Endothelial cell of umbilical vein (primary cell): Measurements from ENCODE around the gene B4GALNT4. TPM values are rescaled to one million over a fixed set of nuclear protein-coding genes. Genes with fewer than 3 reads are reported as not detected.

Experiments used
- BruUV-seq: library from RNA; stranded (reverse); fragments of 400-500 nt; replicated peaks from 2 replicates; lab custom pipeline; 2021; lab: Mats Ljungman, UMichigan
- CTCF ChIA-PET: fragments of 300-600, 350-600 bp; sonication (Branson Sonifier 250); formaldehyde crosslinking; loops from one replicate; lab custom pipeline; 2021; ENCODE audit warnings: antibody characterized with exemption, inconsistent platforms; lab: Charles Lee
- POLR2A ChIA-PET: fragments of 300-600, 350-600 bp; sonication (Branson Sonifier 250); formaldehyde crosslinking; loops from one replicate; lab custom pipeline; 2021; ENCODE audit warnings: antibody characterized with exemption, inconsistent platforms; lab: Charles Lee
- DNase-seq: peaks from one replicate; pipeline ENCODE4 v3.0.0-alpha.2; 2011; ENCODE audit warnings: low read depth, low spot score
- FAIRE-seq: peaks from 2 replicates; lab custom pipeline; 2011; peaks lifted over from hg19 to GRCh38; lab: Jason Lieb, UNC
- H2AFZ ChIP-seq: 2 replicates; pipeline ENCODE4 v1.6.0; 2012; ENCODE audit warnings: low read depth, low read length, control low read depth, inconsistent platforms
- H3K27ac ChIP-seq: 2 replicates; pipeline ENCODE4 v1.5.1; 2011; ENCODE audit warnings: low read depth, mild to moderate bottlenecking, control low read depth, low read length, moderate library complexity; ENCODE audit not compliant: insufficient read depth
- H3K27me3 ChIP-seq, 2 experiments: 2 replicates each; pipeline versions ENCODE4 v1.6.0 to v1.6.1; 2011; ENCODE audit warnings: low read length in 2 of 2, mixed read lengths in 1 of 2; ENCODE audit not compliant: control insufficient read depth in 2 of 2, insufficient read depth in 2 of 2
- H3K36me3 ChIP-seq, 2 experiments: 2 replicates in 1 of 2; 3 replicates in 1 of 2; pipeline ENCODE4 v1.5.1; 2011; ENCODE audit warnings: low read length in 2 of 2, mild to moderate bottlenecking in 1 of 2, moderate library complexity in 1 of 2; ENCODE audit not compliant: control insufficient read depth in 2 of 2, insufficient read depth in 2 of 2; ENCODE audit errors: extremely low read depth in 1 of 2
- H3K4me1 ChIP-seq: 3 replicates; pipeline ENCODE4 v1.5.1; 2011; ENCODE audit warnings: mild to moderate bottlenecking, low read length; ENCODE audit not compliant: control insufficient read depth, insufficient read depth; ENCODE audit errors: extremely low read depth
- H3K4me2 ChIP-seq: 2 replicates; pipeline ENCODE4 v1.6.1; 2011; ENCODE audit warnings: low read length, control low read depth, mixed read lengths; ENCODE audit not compliant: insufficient read depth
- H3K4me3 ChIP-seq, 3 experiments: fragments of 200-600 bp in 1 of 3; sonication (generic), shearing (Covaris generic) in 1 of 3; replicated peaks in 1 of 3; 2 replicates each; pipeline ENCODE4 v1.5.1; 2011 to 2016; ENCODE audit warnings: control low read depth in 3 of 3, low read length in 3 of 3, mild to moderate bottlenecking in 2 of 3, inconsistent platforms in 1 of 3, low read depth in 1 of 3, moderate library complexity in 1 of 3; ENCODE audit not compliant: insufficient read depth in 1 of 3
- H3K79me2 ChIP-seq: 2 replicates; pipeline ENCODE4 v1.6.0; 2012; ENCODE audit warnings: low read length, inconsistent platforms; ENCODE audit not compliant: control insufficient read depth, insufficient read depth
- H3K9ac ChIP-seq: replicated peaks from 2 replicates; pipeline ENCODE3; 2011; ENCODE audit warnings: low read length, control low read depth; ENCODE audit not compliant: insufficient read depth; ENCODE audit errors: extremely low read depth
- H3K9me1 ChIP-seq: replicated peaks from 3 replicates; pipeline ENCODE4 v1.6.0; 2011; ENCODE audit warnings: mild to moderate bottlenecking, low read length; ENCODE audit not compliant: control insufficient read depth, insufficient read depth; ENCODE audit errors: extremely low read depth
- H3K9me3 ChIP-seq: replicated peaks from 2 replicates; pipeline ENCODE4 v1.5.1; 2012; ENCODE audit warnings: low read length, inconsistent platforms; ENCODE audit not compliant: control insufficient read depth, insufficient read depth
- H4K20me1 ChIP-seq: replicated peaks from 2 replicates; pipeline ENCODE3; 2011; ENCODE audit warnings: mild to moderate bottlenecking, low read length; ENCODE audit not compliant: control insufficient read depth, insufficient read depth; ENCODE audit errors: extremely low read depth
- EZH2 ChIP-seq: IDR thresholded peaks from 2 replicates; pipeline ENCODE4 v1.6.1; 2012; ENCODE audit warnings: borderline replicate concordance, low read depth, mild to moderate bottlenecking, moderate library complexity, low read length, inconsistent platforms; ENCODE audit not compliant: severe bottlenecking
- FOS ChIP-seq: IDR thresholded peaks from 2 replicates; pipeline ENCODE4 v1.6.1; 2011; ENCODE audit warnings: mild to moderate bottlenecking, low read length, moderate library complexity, borderline replicate concordance; ENCODE audit not compliant: insufficient read depth
- GATA2 ChIP-seq: IDR thresholded peaks from 2 replicates; pipeline ENCODE4 v1.7.0; 2011; ENCODE audit warnings: low read depth, mild to moderate bottlenecking, moderate library complexity, mixed read lengths, low read length; ENCODE audit not compliant: insufficient read length, insufficient read depth
- JUN ChIP-seq: IDR thresholded peaks from 2 replicates; pipeline ENCODE4 v1.6.1; 2011; ENCODE audit warnings: borderline replicate concordance, low read depth; ENCODE audit not compliant: insufficient read length, insufficient read depth
- MYC ChIP-seq: IDR thresholded peaks from one replicate; pipeline ENCODE4 v1.6.1; 2011; ENCODE audit warnings: mild to moderate bottlenecking, low read depth, low read length
- POLR2A ChIP-seq: IDR thresholded peaks from 2 replicates; pipeline ENCODE4 v1.6.1; 2012; ENCODE audit warnings: low read depth, mild to moderate bottlenecking, control low read depth, low read length
- POLR2AphosphoS5 ChIP-seq: IDR thresholded peaks from 2 replicates; pipeline ENCODE4 v1.6.1; 2012; ENCODE audit warnings: low read depth, mild to moderate bottlenecking, control low read depth, low read length, moderate library complexity; ENCODE audit not compliant: insufficient read depth
- dilution Hi-C: fragments of 300-500 bp; cut with MboI; formaldehyde crosslinking; loops from one replicate; pipeline ENCODE4 v1.15.0; 2019; ENCODE audit warnings: low sequenced_read_pairs; ENCODE audit not compliant: extremely low pct_ligation_motif_present
- intact Hi-C: fragments of 100-400 bp; cut with micrococcal nuclease; formaldehyde crosslinking; loops from one replicate; pipeline ENCODE4 v1.10.0; 2022
- polyA plus RNA-seq, 4 experiments: library from polyadenylated mRNA; depleted of rRNA in 3 of 4; stranded (reverse) in 3 of 4; unstranded in 1 of 4; fragments of >200 nt; gene quantifications; 2 replicates each; pipeline versions ENCODE4 v1.2.1 to v1.2.3, GENCODE V29; 2011 to 2012; ENCODE audit warnings: missing spikeins in 1 of 4
- total RNA-seq: library from RNA; stranded (reverse); gene quantifications from 2 replicates; pipeline ENCODE4 v1.2.3, GENCODE V29; 2021
- TF ChIP-seq, protein P1 (sequence below), 2 donors: IDR thresholded peaks; 1 replicate in 1 of 2; 2 replicates in 1 of 2; pipeline ENCODE4 v1.5.1; 2011; ENCODE audit warnings: low read length in 2 of 2, mild to moderate bottlenecking in 2 of 2, moderate library complexity in 2 of 2, control low read depth in 1 of 2, inconsistent platforms in 1 of 2, low read depth in 1 of 2; ENCODE audit not compliant: insufficient read depth in 1 of 2; ENCODE audit errors: extremely low read depth in 1 of 2
- TF ChIP-seq, protein P2 (sequence below): IDR thresholded peaks from 2 replicates; pipeline ENCODE4 v1.6.1; 2011; ENCODE audit not compliant: insufficient read depth, insufficient read length

The B4GALNT4 gene
- total and polyA plus RNA-seq, 2 donors (not counting 3 experiments of a cell fraction or from before 2014, with no cell fraction given), result 9.2 to 9.6 TPM

DNA sequence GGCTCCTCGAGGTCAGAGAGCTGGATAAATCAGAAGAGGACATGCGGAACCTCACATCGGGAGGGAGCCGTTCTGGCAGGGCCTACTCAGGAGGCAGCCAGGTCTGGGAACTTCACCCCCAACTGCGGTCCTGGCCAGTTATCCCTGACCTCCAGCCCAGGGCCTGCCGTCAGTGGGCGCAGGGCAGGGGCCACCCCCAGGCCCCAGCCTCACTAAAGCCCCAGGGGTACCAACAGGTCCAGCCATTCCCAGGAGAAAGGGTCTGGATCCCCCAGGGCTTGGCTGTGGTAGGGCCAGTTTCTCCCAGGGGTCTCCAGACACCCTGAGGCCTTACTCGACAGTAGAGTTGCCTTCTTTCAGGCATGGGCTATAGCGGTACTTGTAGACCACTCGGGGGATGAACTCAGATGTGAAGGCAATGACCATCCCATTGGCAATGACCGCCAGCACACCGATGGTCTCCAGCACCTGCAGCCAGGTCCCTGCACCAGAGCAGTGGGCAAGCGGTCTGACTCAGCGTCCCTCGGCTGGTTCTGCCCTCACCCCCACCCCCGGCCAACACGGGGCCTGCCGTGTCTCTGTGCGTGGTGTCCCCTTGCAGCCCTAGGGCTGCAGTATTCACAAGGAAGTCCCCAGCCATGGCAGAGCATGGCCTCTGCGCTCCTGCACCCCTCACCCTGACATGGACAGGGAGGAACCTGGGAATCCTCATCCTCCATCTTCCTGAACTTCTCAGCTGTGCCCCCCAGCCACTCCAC is 50.1 kb downstream of the B4GALNT4 start:
- no peak overlapping the region for H3K9ac ChIP-seq
- no peak overlapping the region for H3K4me3 ChIP-seq
- peaks cover 19% of the 10 kb centered on the region for H3K4me1 ChIP-seq
- no peaks in the 10 kb centered on the region for H3K9me3 ChIP-seq
- no peak overlapping the region for H3K27ac ChIP-seq
- H3K27me3 ChIP-seq, result peaks cover 5 to 7% of the 10 kb centered on the region in 2 experiments
- POLR2A ChIA-PET, result no interaction called here
- H2AFZ ChIP-seq, result no peak overlapping the region
- CTCF ChIA-PET, result no interaction called here
- TF ChIP-seq, protein P1, sequence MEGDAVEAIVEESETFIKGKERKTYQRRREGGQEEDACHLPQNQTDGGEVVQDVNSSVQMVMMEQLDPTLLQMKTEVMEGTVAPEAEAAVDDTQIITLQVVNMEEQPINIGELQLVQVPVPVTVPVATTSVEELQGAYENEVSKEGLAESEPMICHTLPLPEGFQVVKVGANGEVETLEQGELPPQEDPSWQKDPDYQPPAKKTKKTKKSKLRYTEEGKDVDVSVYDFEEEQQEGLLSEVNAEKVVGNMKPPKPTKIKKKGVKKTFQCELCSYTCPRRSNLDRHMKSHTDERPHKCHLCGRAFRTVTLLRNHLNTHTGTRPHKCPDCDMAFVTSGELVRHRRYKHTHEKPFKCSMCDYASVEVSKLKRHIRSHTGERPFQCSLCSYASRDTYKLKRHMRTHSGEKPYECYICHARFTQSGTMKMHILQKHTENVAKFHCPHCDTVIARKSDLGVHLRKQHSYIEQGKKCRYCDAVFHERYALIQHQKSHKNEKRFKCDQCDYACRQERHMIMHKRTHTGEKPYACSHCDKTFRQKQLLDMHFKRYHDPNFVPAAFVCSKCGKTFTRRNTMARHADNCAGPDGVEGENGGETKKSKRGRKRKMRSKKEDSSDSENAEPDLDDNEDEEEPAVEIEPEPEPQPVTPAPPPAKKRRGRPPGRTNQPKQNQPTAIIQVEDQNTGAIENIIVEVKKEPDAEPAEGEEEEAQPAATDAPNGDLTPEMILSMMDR (IDR thresholded peaks at IDR 0.05; ENCODE audit: extremely low read depth in 1 of 2, insufficient read depth in 1 of 2, low read depth in 1 of 2, low read length in 2 of 2), result no peak
- TF ChIP-seq, protein P2, sequence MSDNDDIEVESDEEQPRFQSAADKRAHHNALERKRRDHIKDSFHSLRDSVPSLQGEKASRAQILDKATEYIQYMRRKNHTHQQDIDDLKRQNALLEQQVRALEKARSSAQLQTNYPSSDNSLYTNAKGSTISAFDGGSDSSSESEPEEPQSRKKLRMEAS, result no peak
- TF ChIP-seq FOS (no peak), MYC (no peak), GATA2 (no peak), POLR2A (no peak), POLR2AphosphoS5 (no peak), JUN (no peak), EZH2 (no peak)
- H3K9me1 ChIP-seq, result no peaks in the 10 kb centered on the region
- intact Hi-C loops (no loop called here), dilution Hi-C loops (no loop called here)
- H3K4me2 ChIP-seq, result no peak overlapping the region
- no peaks in the 10 kb centered on the region for H3K79me2 ChIP-seq
- FAIRE-seq (no peak), DNase-seq (no peak)
- no peaks in the 10 kb centered on the region for H3K36me3 ChIP-seq
- no TSS peak for BruUV-seq
- no peaks in the 10 kb centered on the region for H4K20me1 ChIP-seq
